CD4-positive, alpha-beta T cell (primary cell): Measurements from ENCODE around the gene RFX8. TPM values are rescaled to one million over a fixed set of nuclear protein-coding genes. Genes with fewer than 3 reads are reported as not detected.

ENCODE experiments used
- ATAC-seq: fragments of 200-7000 bp; cut with Tn5 transposase; one replicate; pipeline ENCODE4 v1.10.0; 2022; ENCODE audit warnings: mild to moderate bottlenecking; ENCODE audit not compliant: poor library complexity
- CTCF ChIA-PET: fragments of 350-600 bp; sonication (Branson Sonifier 250); formaldehyde crosslinking; loops from one replicate; lab custom pipeline; 2021; ENCODE audit warnings: antibody characterized with exemption, inconsistent platforms; lab: Charles Lee
- POLR2A ChIA-PET: fragments of 350-600 bp; sonication (Branson Sonifier 250); formaldehyde crosslinking; loops from one replicate; lab custom pipeline; 2021; ENCODE audit warnings: antibody characterized with exemption, inconsistent platforms; lab: Charles Lee
- DNase-seq, 14 experiments: peaks; one replicate each; pipeline ENCODE4 v3.0.0-alpha.2; 2013 to 2020; ENCODE audit warnings: mixed read lengths in 2 of 14
- H3K27ac ChIP-seq, 2 donors: one replicate each; pipeline versions ENCODE4 v1.5.1 to v1.7.0; 2013; ENCODE audit warnings: low read length in 2 of 2, low read depth in 1 of 2, mild to moderate bottlenecking in 1 of 2
- H3K27me3 ChIP-seq, 2 experiments: 1 replicate in 1 of 2; 2 replicates in 1 of 2; pipeline versions ENCODE4 v1.6.1 to v1.7.0; 2013; ENCODE audit warnings: low read length in 2 of 2, control low read depth in 1 of 2, mild to moderate bottlenecking in 1 of 2, moderate library complexity in 1 of 2; ENCODE audit not compliant: insufficient read depth in 2 of 2, control insufficient read depth in 1 of 2
- H3K36me3 ChIP-seq: one replicate; pipeline ENCODE4 v1.6.1; 2013; ENCODE audit warnings: low read length, control low read depth; ENCODE audit not compliant: insufficient read depth
- H3K4me1 ChIP-seq: one replicate; pipeline ENCODE4 v1.6.1; 2013; ENCODE audit warnings: low read length, control low read depth; ENCODE audit not compliant: insufficient read depth
- H3K4me3 ChIP-seq: one replicate; pipeline ENCODE4 v1.5.1; 2013; ENCODE audit warnings: mild to moderate bottlenecking, low read length, moderate library complexity
- H3K9me3 ChIP-seq, 2 experiments: 1 replicate in 1 of 2; 2 replicates in 1 of 2; pipeline versions ENCODE4 v1.6.1 to v1.7.0; 2013; ENCODE audit warnings: low read length in 2 of 2, mild to moderate bottlenecking in 2 of 2, control low read depth in 1 of 2, moderate library complexity in 1 of 2; ENCODE audit not compliant: control insufficient read depth in 1 of 2, insufficient read depth in 1 of 2
- H3K27ac Mint-ChIP-seq: one replicate; pipeline ENCODE4 v1.8.0; 2020; ENCODE audit warnings: mixed read lengths
- H3K27me3 Mint-ChIP-seq: one replicate; pipeline ENCODE4 v1.8.0; 2021; ENCODE audit warnings: mixed read lengths
- H3K36me3 Mint-ChIP-seq: one replicate; pipeline ENCODE4 v1.8.0; 2021; ENCODE audit warnings: low read depth, mixed read lengths
- H3K4me1 Mint-ChIP-seq: one replicate; pipeline ENCODE4 v1.8.0; 2021; ENCODE audit warnings: low read depth, mixed read lengths
- H3K4me3 Mint-ChIP-seq: one replicate; pipeline ENCODE4 v1.8.0; 2020; ENCODE audit warnings: mild to moderate bottlenecking, mixed read lengths
- H3K9me3 Mint-ChIP-seq: one replicate; pipeline ENCODE4 v1.8.0; 2020; ENCODE audit warnings: mixed read lengths
- intact Hi-C, 2 experiments: fragments of 100-400 bp; cut with DNase I in 1 of 2; cut with micrococcal nuclease in 1 of 2; formaldehyde crosslinking; loops; one replicate each; pipeline versions ENCODE4 v1.15.1 to v1.9.0; 2023 to 2025; cut with DNase I, micrococcal nuclease
- total RNA-seq, 174 experiments: library from RNA in 2 of 174; stranded (reverse) in 2 of 174; gene quantifications; one replicate each; pipeline ENCODE4 v1.2.3 and lab custom pipeline; 2021 to 2026
- TF ChIP-seq, protein P1 (sequence below): fragments of 200-600 bp; IDR thresholded peaks from one replicate; pipeline ENCODE4 v1.8.0; 2022; ENCODE audit warnings: antibody characterized with exemption, mild to moderate bottlenecking

Gene RFX8
- total RNA-seq, 2 experiments from 2014 or later: 0.67 to 1.1 TPM

DNA sequence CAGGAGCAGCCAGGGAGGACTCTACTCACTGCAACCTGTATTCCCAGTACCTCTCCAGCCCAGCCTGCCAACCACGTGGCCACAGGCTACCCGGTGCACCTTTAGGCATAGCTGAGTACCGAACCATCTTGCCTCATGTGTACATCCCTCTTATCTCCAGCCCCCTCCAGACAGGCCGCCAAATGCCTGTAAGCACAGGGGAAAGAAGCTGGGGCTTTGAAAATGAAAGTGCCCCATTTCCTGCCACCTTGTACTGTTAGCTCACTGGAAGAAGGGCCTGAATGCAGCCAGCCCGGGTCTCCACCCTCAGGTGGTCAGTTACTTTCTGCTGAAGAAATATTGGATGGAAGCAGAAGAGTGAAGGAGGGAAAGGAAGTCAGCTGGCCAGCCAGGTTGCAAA lies 27.2 kb upstream of the RFX8 start:
- Histone ChIP-seq H3K36me3 (no peaks in the 10 kb centered on the region), H3K4me3 (no peak overlapping the region), H3K27me3 (no peaks in the 10 kb centered on the region), H3K9me3 (no peaks in the 10 kb centered on the region), H3K4me1 (peaks cover 7% of the 10 kb centered on the region), H3K27ac (no peak overlapping the region)
- H3K9me3 Mint-ChIP-seq: no peaks in the 10 kb centered on the region
- peak in 1 of 14 experiments; percentile 2 for DNase-seq
- ChIA-PET POLR2A (interaction anchor here (0.9 kb wide), 3 partner anchors 15 to 195 kb away, joined by 3 read pairs; partner anchors contain the start of gene MAP4K4), CTCF (no interaction called here)
- TF ChIP-seq, protein P1, sequence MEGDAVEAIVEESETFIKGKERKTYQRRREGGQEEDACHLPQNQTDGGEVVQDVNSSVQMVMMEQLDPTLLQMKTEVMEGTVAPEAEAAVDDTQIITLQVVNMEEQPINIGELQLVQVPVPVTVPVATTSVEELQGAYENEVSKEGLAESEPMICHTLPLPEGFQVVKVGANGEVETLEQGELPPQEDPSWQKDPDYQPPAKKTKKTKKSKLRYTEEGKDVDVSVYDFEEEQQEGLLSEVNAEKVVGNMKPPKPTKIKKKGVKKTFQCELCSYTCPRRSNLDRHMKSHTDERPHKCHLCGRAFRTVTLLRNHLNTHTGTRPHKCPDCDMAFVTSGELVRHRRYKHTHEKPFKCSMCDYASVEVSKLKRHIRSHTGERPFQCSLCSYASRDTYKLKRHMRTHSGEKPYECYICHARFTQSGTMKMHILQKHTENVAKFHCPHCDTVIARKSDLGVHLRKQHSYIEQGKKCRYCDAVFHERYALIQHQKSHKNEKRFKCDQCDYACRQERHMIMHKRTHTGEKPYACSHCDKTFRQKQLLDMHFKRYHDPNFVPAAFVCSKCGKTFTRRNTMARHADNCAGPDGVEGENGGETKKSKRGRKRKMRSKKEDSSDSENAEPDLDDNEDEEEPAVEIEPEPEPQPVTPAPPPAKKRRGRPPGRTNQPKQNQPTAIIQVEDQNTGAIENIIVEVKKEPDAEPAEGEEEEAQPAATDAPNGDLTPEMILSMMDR: no peak
- intact Hi-C loops: no loop called here
- H3K4me1 Mint-ChIP-seq: peaks cover 13% of the 10 kb centered on the region
- no peak overlapping the region for H3K27ac Mint-ChIP-seq
- H3K36me3 Mint-ChIP-seq: no peaks in the 10 kb centered on the region
- no peak for ATAC-seq
- no peaks in the 10 kb centered on the region for H3K27me3 Mint-ChIP-seq
- H3K4me3 Mint-ChIP-seq: no peak overlapping the region

DNA sequence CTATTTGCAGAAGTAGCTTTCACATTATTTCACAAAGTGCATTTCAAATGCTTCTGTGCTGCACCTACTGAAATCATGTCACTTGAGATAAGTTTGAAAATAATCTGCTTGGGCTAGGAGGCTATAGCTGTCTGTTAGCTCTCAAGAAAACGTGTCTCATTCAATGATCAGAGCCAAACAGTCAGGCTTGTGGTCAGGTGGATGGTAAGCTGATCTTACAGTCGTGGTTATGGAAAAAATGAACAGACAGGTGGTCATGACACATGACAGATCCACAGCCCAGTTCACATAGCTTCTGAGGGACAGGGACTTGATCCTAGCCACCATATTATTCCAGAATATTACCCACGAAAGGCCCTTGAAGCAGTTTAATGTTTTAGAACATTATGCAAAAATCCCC lies 26.5 kb upstream of the RFX8 start:
- TF ChIP-seq, protein P1: no peak
- peaks cover 7% of the 10 kb centered on the region for H3K4me1 ChIP-seq
- Mint-ChIP-seq H3K27ac (no peak overlapping the region), H3K9me3 (no peaks in the 10 kb centered on the region), H3K4me1 (peaks cover 13% of the 10 kb centered on the region), H3K4me3 (no peak overlapping the region), H3K27me3 (no peaks in the 10 kb centered on the region), H3K36me3 (no peaks in the 10 kb centered on the region)
- DNase-seq (no peak), ATAC-seq (no peak)
- ChIA-PET CTCF (no interaction called here), POLR2A (interaction anchor here (0.9 kb wide), 2 partner anchors 14 to 196 kb away, joined by 3 read pairs; partner anchors contain the start of gene MAP4K4)
- H3K36me3 ChIP-seq: no peaks in the 10 kb centered on the region
- intact Hi-C loops: no loop called here
- H3K27ac ChIP-seq: no peak overlapping the region
- H3K27me3 ChIP-seq: no peaks in the 10 kb centered on the region
- H3K4me3 ChIP-seq: no peak overlapping the region
- no peaks in the 10 kb centered on the region for H3K9me3 ChIP-seq

DNA sequence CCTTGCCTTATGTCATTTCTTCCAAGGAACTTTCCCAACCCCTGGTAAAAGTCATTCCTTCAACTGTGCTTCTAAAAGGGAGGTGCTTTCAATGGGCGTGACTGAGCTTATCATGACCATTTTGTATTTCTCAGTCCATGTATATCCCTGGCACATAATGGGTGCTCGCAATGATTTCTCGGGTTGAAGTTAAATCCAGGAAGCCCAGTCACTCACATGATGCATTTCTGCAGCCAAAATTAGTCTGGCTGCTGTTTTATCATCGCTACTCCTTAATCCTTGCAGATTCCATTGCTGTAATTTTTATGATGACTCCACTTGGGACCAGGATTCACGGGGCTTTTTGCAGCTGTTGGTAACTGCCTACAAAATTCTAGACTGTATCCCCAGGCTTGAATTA lies 25.9 kb upstream of the RFX8 start:
- no peaks in the 10 kb centered on the region for H3K27me3 ChIP-seq
- Mint-ChIP-seq H3K36me3 (no peaks in the 10 kb centered on the region), H3K27me3 (no peaks in the 10 kb centered on the region), H3K4me3 (no peak overlapping the region), H3K27ac (no peak overlapping the region), H3K9me3 (no peaks in the 10 kb centered on the region), H3K4me1 (peaks cover 13% of the 10 kb centered on the region)
- ATAC-seq (no peak), DNase-seq (no peak)
- no peak overlapping the region for H3K4me3 ChIP-seq
- ChIA-PET POLR2A (interaction anchor here (0.9 kb wide), 1 partner anchor 196 kb away, joined by 3 read pairs; the partner anchor contains the start of gene MAP4K4), CTCF (no interaction called here)
- H3K9me3 ChIP-seq: no peaks in the 10 kb centered on the region
- no peaks in the 10 kb centered on the region for H3K36me3 ChIP-seq
- H3K27ac ChIP-seq: no peak overlapping the region
- TF ChIP-seq, protein P1: no peak
- H3K4me1 ChIP-seq: peaks cover 7% of the 10 kb centered on the region
- intact Hi-C loops: no loop called here
